IMR-90 (cell line): Measurements from ENCODE around the gene OR13J1. TPM values are rescaled to one million over a fixed set of nuclear protein-coding genes. Genes with fewer than 3 reads are reported as not detected.
A peak's percentile ranks its signal among the peaks of the same experiment; 100 is the strongest.

Source experiments
- ATAC-seq: fragments of 200-7000 bp; cut with Tn5 transposase; 2 replicates; pipeline ENCODE4 v1.9.1; 2020; ENCODE audit warnings: low read depth, mild to moderate bottlenecking, moderate library complexity
- BruUV-seq: library from RNA; stranded (reverse); fragments of 400-500 nt; replicated peaks from 2 replicates; lab custom pipeline; 2021; lab: Mats Ljungman, UMichigan
- CTCF ChIA-PET: fragments of 300-600 bp; formaldehyde crosslinking; extraction: SDS; loops from one replicate; lab custom pipeline; 2021; ENCODE audit warnings: antibody characterized with exemption; lab: Yijun Ruan, JAX
- POLR2A ChIA-PET: fragments of 300-600 bp; sonication (Branson Sonifier 250); formaldehyde crosslinking; loops from one replicate; lab custom pipeline; 2022; ENCODE audit warnings: antibody characterized with exemption; ENCODE audit not compliant: unreplicated experiment; lab: Charles Lee
- DNase-seq: peaks from one replicate; pipeline ENCODE4 v3.0.0; 2013
- H2AFZ ChIP-seq: replicated peaks from 2 replicates; pipeline ENCODE3; 2013; ENCODE audit warnings: low read length, mild to moderate bottlenecking; ENCODE audit not compliant: poor library complexity
- H2AK5ac ChIP-seq: 2 replicates; pipeline ENCODE4 v1.6.1; 2013; ENCODE audit warnings: low read depth, low read length, inconsistent platforms
- H2AK9ac ChIP-seq: replicated peaks from 2 replicates; pipeline ENCODE3; 2013; ENCODE audit warnings: mild to moderate bottlenecking, low read depth, low read length, moderate library complexity; ENCODE audit not compliant: poor library complexity
- H2BK120ac ChIP-seq: 2 replicates; pipeline ENCODE4 v1.6.1; 2013; ENCODE audit warnings: low read depth, low read length, inconsistent platforms
- H2BK15ac ChIP-seq: 3 replicates; pipeline ENCODE4 v1.6.1; 2013; ENCODE audit warnings: low read depth, low read length, inconsistent platforms
- H2BK20ac ChIP-seq: 2 replicates; pipeline ENCODE4 v1.6.1; 2013; ENCODE audit warnings: low read depth, mild to moderate bottlenecking, inconsistent platforms, low read length, moderate library complexity
- H2BK5ac ChIP-seq: 2 replicates; pipeline ENCODE4 v1.6.1; 2013; ENCODE audit warnings: mild to moderate bottlenecking, low read depth, low read length, inconsistent platforms; ENCODE audit not compliant: poor library complexity, severe bottlenecking
- H3K14ac ChIP-seq: replicated peaks from 2 replicates; pipeline ENCODE4 v1.6.1; 2013; ENCODE audit warnings: low read depth, low read length, inconsistent platforms
- H3K18ac ChIP-seq: 2 replicates; pipeline ENCODE4 v1.6.1; 2013; ENCODE audit warnings: low read depth, low read length, control low read depth
- H3K23ac ChIP-seq: 2 replicates; pipeline ENCODE4 v1.6.1; 2013; ENCODE audit warnings: low read depth, low read length, inconsistent platforms
- H3K27ac ChIP-seq: 2 replicates; pipeline ENCODE4 v1.5.1; 2013; ENCODE audit warnings: mild to moderate bottlenecking, control low read depth, low read length; ENCODE audit not compliant: insufficient read depth
- H3K27me3 ChIP-seq: 2 replicates; pipeline ENCODE4 v1.6.1; 2013; ENCODE audit warnings: low read length; ENCODE audit not compliant: control insufficient read depth, insufficient read depth
- H3K36me3 ChIP-seq: 2 replicates; pipeline ENCODE4 v1.6.1; 2013; ENCODE audit warnings: low read length, mixed read lengths; ENCODE audit not compliant: control insufficient read depth, insufficient read depth
- H3K4ac ChIP-seq: 2 replicates; pipeline ENCODE4 v1.6.1; 2013; ENCODE audit warnings: low read depth, low read length, inconsistent platforms
- H3K4me1 ChIP-seq: 2 replicates; pipeline ENCODE4 v1.6.1; 2013; ENCODE audit warnings: low read length, mixed read lengths; ENCODE audit not compliant: control insufficient read depth, insufficient read depth
- H3K4me2 ChIP-seq: 2 replicates; pipeline ENCODE4 v1.6.1; 2013; ENCODE audit warnings: low read depth, mild to moderate bottlenecking, control low read depth, low read length, moderate library complexity
- H3K4me3 ChIP-seq: 2 replicates; pipeline ENCODE4 v1.5.1; 2013; ENCODE audit warnings: low read depth, mild to moderate bottlenecking, control low read depth, low read length, moderate library complexity; ENCODE audit not compliant: insufficient read depth
- H3K56ac ChIP-seq: 2 replicates; pipeline ENCODE4 v1.6.1; 2013; ENCODE audit warnings: low read length, inconsistent platforms; ENCODE audit not compliant: insufficient read depth; ENCODE audit errors: extremely low read depth
- H3K79me1 ChIP-seq, 2 experiments: 2 replicates each; pipeline ENCODE4 v1.6.1; 2013; ENCODE audit warnings: low read length in 2 of 2, inconsistent platforms in 1 of 2, low read depth in 1 of 2
- H3K9ac ChIP-seq: 2 replicates; pipeline ENCODE4 v1.6.1; 2013; ENCODE audit warnings: low read depth, low read length, control low read depth
- H3K9me1 ChIP-seq: 2 replicates; pipeline ENCODE4 v1.6.1; 2013; ENCODE audit warnings: low read length, inconsistent platforms; ENCODE audit not compliant: insufficient read depth
- H3K9me3 ChIP-seq: 2 replicates; pipeline ENCODE4 v1.6.1; 2013; ENCODE audit warnings: low read length; ENCODE audit not compliant: control insufficient read depth, insufficient read depth
- H4K20me1 ChIP-seq: 2 replicates; pipeline ENCODE4 v1.6.1; 2013; ENCODE audit warnings: low read length, inconsistent platforms; ENCODE audit not compliant: insufficient read depth
- H4K5ac ChIP-seq: 2 replicates; pipeline ENCODE4 v1.6.1; 2013; ENCODE audit warnings: mild to moderate bottlenecking, low read depth, low read length, control low read depth
- H4K8ac ChIP-seq, 2 experiments: 2 replicates each; pipeline ENCODE4 v1.6.1; 2013; ENCODE audit warnings: low read depth in 2 of 2, low read length in 2 of 2, control low read depth in 1 of 2, inconsistent platforms in 1 of 2
- H4K91ac ChIP-seq: 2 replicates; pipeline ENCODE4 v1.6.1; 2013; ENCODE audit warnings: low read depth, low read length, inconsistent platforms; ENCODE audit not compliant: insufficient read depth
- BHLHE40 ChIP-seq: fragments of 150-350 bp; IDR thresholded peaks from 2 replicates; pipeline ENCODE4 v1.6.1; 2016; ENCODE audit warnings: mild to moderate bottlenecking, low read depth, low read length
- CEBPB ChIP-seq: IDR thresholded peaks from 2 replicates; pipeline ENCODE4 v1.6.1; 2012; ENCODE audit warnings: low read depth, low read length, improper control_type of control experiment
- CHD1 ChIP-seq: IDR thresholded peaks from 2 replicates; pipeline ENCODE4 v1.6.1; 2012; ENCODE audit warnings: low read depth, low read length, improper control_type of control experiment
- FOS ChIP-seq: fragments of 150-350 bp; IDR thresholded peaks from 2 replicates; pipeline ENCODE4 v1.6.1; 2016; ENCODE audit warnings: low read depth, low read length
- MAFK ChIP-seq: IDR thresholded peaks from 2 replicates; pipeline ENCODE4 v1.6.1; 2012; ENCODE audit warnings: low read depth, low read length, improper control_type of control experiment
- MAZ ChIP-seq: IDR thresholded peaks from 2 replicates; pipeline ENCODE4 v1.6.1; 2012; ENCODE audit warnings: low read depth, mild to moderate bottlenecking, low read length, improper control_type of control experiment, moderate library complexity, borderline replicate concordance
- MXI1 ChIP-seq: IDR thresholded peaks from 2 replicates; pipeline ENCODE4 v1.6.1; 2012; ENCODE audit warnings: low read depth, mild to moderate bottlenecking, low read length, moderate library complexity, borderline replicate concordance
- NFE2L2 ChIP-seq: fragments of 150-350 bp; IDR thresholded peaks from 2 replicates; pipeline ENCODE4 v1.6.1; 2016; ENCODE audit warnings: low read depth, mild to moderate bottlenecking, low read length
- POLR2A ChIP-seq: IDR thresholded peaks from 2 replicates; pipeline ENCODE4 v1.6.1; 2012; ENCODE audit warnings: mild to moderate bottlenecking, low read depth, low read length
- RAD21 ChIP-seq: IDR thresholded peaks from 2 replicates; pipeline ENCODE4 v1.6.1; 2012; ENCODE audit warnings: low read length, improper control_type of control experiment
- RCOR1 ChIP-seq: IDR thresholded peaks from 2 replicates; pipeline ENCODE4 v1.6.1; 2012; ENCODE audit warnings: mild to moderate bottlenecking, low read length, improper control_type of control experiment; ENCODE audit not compliant: insufficient replicate concordance
- RFX5 ChIP-seq: IDR thresholded peaks from 2 replicates; pipeline ENCODE4 v1.8.0; 2012; ENCODE audit warnings: low read depth, mild to moderate bottlenecking, low read length, moderate library complexity
- SMC3 ChIP-seq: fragments of 150-350 bp; IDR thresholded peaks from 2 replicates; pipeline ENCODE4 v1.6.1; 2016; ENCODE audit warnings: low read depth, mild to moderate bottlenecking, antibody characterized with exemption, low read length, moderate library complexity
- USF2 ChIP-seq: fragments of 150-350 bp; IDR thresholded peaks from 2 replicates; pipeline ENCODE4 v1.6.1; 2017; ENCODE audit warnings: mild to moderate bottlenecking, antibody characterized with exemption, low read length, low read depth
- whole genome bisulfite sequencing, 2 experiments: methylation state at CpG; one replicate each; pipeline versions ENCODE4 v1.1.5 to v1.1.7; 2013; ENCODE audit warnings: missing lambda C conversion rate in 2 of 2; ENCODE audit not compliant: insufficient read length in 1 of 2; ENCODE audit errors: extremely low coverage in 2 of 2; 5-methylcytosine and 5-hydroxymethylcytosine counted together
- dilution Hi-C: fragments of 300-500 bp; cut with HindIII; formaldehyde crosslinking; loops from one replicate; pipeline ENCODE4 v1.14.3; 2018; ENCODE audit warnings: low sequenced_read_pairs; ENCODE audit not compliant: unreplicated experiment
- in situ Hi-C: fragments of 300-500 bp; cut with MboI; formaldehyde crosslinking; loops from 3 replicates; pipeline ENCODE4 v1.14.3; 2019; ENCODE audit warnings: low sequenced_read_pairs, inconsistent platforms, mixed read lengths
- intact Hi-C: fragments of 100-400 bp; cut with micrococcal nuclease; formaldehyde crosslinking; loops from 2 replicates; pipeline ENCODE4 v1.10.0; 2022
- polyA plus RNA-seq, 3 experiments: library from polyadenylated mRNA; depleted of rRNA; stranded (reverse); fragments of >200 nt; gene quantifications; 2 replicates each; pipeline ENCODE4 v1.2.3, GENCODE V29; 2012; ENCODE audit warnings: low replicate concordance in 1 of 3
- total RNA-seq: library from RNA; depleted of rRNA; stranded (reverse); fragments of >200 nt; gene quantifications from 2 replicates; pipeline ENCODE4 v1.2.3, GENCODE V29; 2012
- TF ChIP-seq, protein P1 (sequence below): conservative IDR thresholded peaks from 2 replicates; pipeline ENCODE4 v1.5.1; 2012; ENCODE audit warnings: mild to moderate bottlenecking, low read depth, low read length, improper control_type of control experiment
- TF ChIP-seq, protein P2 (sequence below): fragments of 150-350 bp; IDR thresholded peaks from 2 replicates; pipeline ENCODE4 v1.6.1; 2016; ENCODE audit warnings: low read depth, mild to moderate bottlenecking, low read length, moderate library complexity, borderline replicate concordance

OR13J1 gene
- total and polyA plus RNA-seq, 2 of the 4 experiments (the other 2 are of a cell fraction), result not detected

DNA sequence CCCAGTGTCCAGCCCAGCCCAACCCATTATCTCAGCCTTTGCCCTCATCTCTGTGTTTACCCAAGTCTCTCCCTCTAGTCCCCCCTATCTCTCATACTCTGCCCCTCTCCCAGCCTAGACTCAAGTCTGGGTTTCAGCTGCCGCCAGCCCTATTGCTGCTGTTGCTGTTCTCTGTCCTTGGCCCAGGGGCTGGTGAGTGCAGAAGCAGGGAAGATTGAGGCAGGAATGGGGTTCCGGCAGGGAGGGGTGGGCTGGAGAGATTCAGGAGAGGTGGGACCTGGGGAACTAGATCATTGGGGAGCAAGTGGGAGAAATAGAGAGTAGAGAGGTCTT, 40.5 kb downstream of the OR13J1 start:
- POLR2A ChIA-PET, result interaction anchor here (0.6 kb wide), 1 partner anchor 270 kb away, joined by 3 read pairs; no protein-coding TSS in a partner anchor
- 70% methylated on average over 1 of the region's 2 CpGs; no CpG with 5 or more reads in 1 of the 2 experiments for WGBS, 2 experiments
- Histone ChIP-seq H3K4me2 (peak overlapping the region; percentile 98), H3K4me1 (peaks cover 8% of the 10 kb centered on the region), H4K20me1 (no peaks in the 10 kb centered on the region), H2AK9ac (peak overlapping the region; percentile 63), H3K27ac (peak overlapping the region; percentile 74), H3K9me1 (peaks cover 17% of the 10 kb centered on the region), H2BK15ac (no peak overlapping the region), H3K9ac (peak overlapping the region; percentile 95), H3K23ac (no peak overlapping the region; the same call in 1 of the 2 replicates), H3K14ac (peak overlapping the region; percentile 92), H3K9me3 (no peaks in the 10 kb centered on the region), H3K4ac (peak overlapping the region; percentile 80), H3K56ac (no peak overlapping the region), H4K91ac (peak overlapping the region; percentile 30), H2BK5ac (peak overlapping the region; percentile 25), H2BK120ac (peak overlapping the region; percentile 30; the same call in 1 of the 2 replicates), H3K36me3 (no peaks in the 10 kb centered on the region), H2BK20ac (no peak overlapping the region), H2AK5ac (peak overlapping the region; percentile 71; the same call in 1 of the 2 replicates), H4K5ac (peak overlapping the region; percentile 85), H3K79me1 (peaks cover 2 to 18% of the 10 kb centered on the region in 2 experiments; a peak in 3 of 4 replicates), H3K27me3 (no peaks in the 10 kb centered on the region), H4K8ac (peak overlapping the region; percentile 60 to 73), H3K4me3 (peak overlapping the region; percentile 91), H3K18ac (peak overlapping the region; percentile 59; the same call in 1 of the 2 replicates), H2AFZ (peak overlapping the region; percentile 91)
- intact Hi-C loops (loop anchor here (2.0 to 10.0 kb wide), 2 partner anchors 15 to 195 kb away; no protein-coding TSS in a partner anchor), in situ Hi-C loops (no loop called here), dilution Hi-C loops (no loop called here)
- TF ChIP-seq BHLHE40, result no peak
- TF ChIP-seq RAD21, result no peak
- no peak for TF ChIP-seq MXI1
- no peak for TF ChIP-seq CHD1
- TF ChIP-seq MAFK, result no peak
- TF ChIP-seq, protein P1, sequence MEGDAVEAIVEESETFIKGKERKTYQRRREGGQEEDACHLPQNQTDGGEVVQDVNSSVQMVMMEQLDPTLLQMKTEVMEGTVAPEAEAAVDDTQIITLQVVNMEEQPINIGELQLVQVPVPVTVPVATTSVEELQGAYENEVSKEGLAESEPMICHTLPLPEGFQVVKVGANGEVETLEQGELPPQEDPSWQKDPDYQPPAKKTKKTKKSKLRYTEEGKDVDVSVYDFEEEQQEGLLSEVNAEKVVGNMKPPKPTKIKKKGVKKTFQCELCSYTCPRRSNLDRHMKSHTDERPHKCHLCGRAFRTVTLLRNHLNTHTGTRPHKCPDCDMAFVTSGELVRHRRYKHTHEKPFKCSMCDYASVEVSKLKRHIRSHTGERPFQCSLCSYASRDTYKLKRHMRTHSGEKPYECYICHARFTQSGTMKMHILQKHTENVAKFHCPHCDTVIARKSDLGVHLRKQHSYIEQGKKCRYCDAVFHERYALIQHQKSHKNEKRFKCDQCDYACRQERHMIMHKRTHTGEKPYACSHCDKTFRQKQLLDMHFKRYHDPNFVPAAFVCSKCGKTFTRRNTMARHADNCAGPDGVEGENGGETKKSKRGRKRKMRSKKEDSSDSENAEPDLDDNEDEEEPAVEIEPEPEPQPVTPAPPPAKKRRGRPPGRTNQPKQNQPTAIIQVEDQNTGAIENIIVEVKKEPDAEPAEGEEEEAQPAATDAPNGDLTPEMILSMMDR, result no peak
- no peak for TF ChIP-seq RCOR1
- TF ChIP-seq SMC3, result no peak
- TF ChIP-seq NFE2L2, result no peak
- no peak for TF ChIP-seq RFX5
- no peak for TF ChIP-seq CEBPB
- no peak for TF ChIP-seq MAZ
- no peak for TF ChIP-seq POLR2A
- TF ChIP-seq, protein P2, sequence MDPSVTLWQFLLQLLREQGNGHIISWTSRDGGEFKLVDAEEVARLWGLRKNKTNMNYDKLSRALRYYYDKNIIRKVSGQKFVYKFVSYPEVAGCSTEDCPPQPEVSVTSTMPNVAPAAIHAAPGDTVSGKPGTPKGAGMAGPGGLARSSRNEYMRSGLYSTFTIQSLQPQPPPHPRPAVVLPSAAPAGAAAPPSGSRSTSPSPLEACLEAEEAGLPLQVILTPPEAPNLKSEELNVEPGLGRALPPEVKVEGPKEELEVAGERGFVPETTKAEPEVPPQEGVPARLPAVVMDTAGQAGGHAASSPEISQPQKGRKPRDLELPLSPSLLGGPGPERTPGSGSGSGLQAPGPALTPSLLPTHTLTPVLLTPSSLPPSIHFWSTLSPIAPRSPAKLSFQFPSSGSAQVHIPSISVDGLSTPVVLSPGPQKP, result no peak
- TF ChIP-seq USF2, result no peak
- no peak for TF ChIP-seq FOS
- no TSS peak for BruUV-seq
- ATAC-seq (no peak), DNase-seq (no peak)
- CTCF ChIA-PET, result no interaction called here
